HG03097 (cell line): Measurements from ENCODE around the gene MPIG6B.
"Not testable (repeated sequence)": the region's sequence is repeated elsewhere in the genome, so short reads cannot be mapped to it uniquely, and the experiment has no call there.

ENCODE experiments used
- ATAC-seq: cut with Tn5 transposase; IDR thresholded peaks from one replicate; pipeline ENCODE4 v1.9.1; 2021; ENCODE audit not compliant: unreplicated experiment, low FRiP score

The MPIG6B gene

DNA sequence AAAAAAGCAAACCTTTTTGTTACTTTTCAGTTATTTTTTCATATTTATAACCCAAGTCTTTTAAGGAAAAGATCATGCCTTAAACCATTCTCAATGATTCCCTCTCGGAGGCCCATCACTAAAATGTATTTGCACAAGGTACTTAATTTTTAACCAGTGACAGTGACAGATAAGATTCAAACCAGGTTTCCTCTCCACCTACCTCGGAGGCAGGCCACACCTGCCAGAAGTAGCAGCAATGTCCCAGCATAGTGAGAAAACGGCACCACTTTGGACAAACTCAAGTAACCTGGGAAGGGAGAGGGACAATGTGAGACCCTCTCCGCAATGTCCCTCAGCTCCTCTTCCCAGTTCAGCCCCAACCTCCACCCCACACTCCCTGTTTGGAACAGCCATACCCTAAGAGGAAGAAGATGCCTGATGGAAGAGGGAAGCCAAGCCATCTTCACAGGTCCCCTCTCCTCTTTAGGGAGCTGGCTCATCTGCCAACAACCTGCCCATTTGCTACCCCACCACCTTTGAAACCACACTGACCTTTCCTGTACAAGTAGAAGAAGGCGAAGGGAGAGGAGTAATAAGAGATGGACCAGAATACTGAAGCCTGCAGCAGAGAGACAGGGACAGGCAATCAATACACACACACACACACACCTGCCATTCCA, 22.3 kb upstream of the MPIG6B start:
- no peak for ATAC-seq

DNA sequence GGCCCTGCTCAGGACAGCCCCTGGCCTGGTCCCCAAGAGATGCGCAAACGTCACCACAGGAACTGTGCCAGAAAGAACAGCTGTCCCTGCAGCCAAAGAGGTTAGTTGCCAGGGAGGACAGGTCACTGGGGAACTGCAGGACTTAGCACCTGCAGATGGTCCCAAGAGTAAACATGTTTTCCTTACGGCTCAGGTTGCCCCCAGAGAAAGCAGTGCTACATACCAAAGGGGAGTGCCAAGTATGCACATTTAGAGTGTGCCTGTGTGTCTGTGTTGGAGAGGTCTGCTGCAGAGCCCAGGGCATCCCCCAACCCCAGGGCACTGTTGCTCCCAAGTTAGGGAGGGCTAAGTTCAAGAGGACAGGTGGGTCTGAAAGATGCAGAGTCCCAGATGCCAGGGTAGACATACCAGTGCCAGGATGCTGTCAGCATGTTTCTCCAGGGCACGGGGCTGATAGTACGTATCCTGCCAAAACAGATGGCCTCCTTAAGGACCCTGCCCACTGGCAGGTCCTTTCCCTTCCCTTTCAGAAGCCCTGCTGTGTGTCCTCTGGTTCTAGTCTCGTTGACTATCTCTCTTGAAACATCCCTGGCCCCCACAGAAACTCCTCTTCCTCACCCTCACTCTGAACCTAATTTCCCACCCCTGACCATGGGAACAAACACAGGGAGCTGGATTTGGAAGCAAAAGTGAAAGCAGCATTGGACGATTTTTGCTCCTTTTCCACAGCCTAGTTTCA, 21.3 kb upstream of the MPIG6B start:
- no peak for ATAC-seq

DNA sequence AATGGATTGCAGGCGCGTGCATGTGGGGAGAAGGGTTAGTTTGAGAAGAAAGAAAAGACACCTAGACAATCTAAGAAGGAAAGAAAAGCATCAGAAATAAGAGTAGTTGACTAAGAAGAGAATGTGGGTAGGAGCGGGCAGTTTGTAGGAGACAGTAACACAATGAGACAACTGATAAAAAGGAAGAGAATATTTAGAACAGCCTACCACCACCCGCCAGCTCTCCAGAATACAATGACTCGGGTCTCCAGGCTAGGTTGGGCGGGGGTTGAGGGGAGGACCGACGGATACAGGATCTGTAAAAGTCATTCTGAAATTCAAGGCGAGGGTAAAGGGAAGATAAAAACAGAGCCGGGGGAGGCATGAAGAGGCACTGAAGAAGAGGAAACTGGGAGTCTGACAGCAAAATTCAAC, 20.8 kb upstream of the MPIG6B start:
- ATAC-seq = no peak

DNA sequence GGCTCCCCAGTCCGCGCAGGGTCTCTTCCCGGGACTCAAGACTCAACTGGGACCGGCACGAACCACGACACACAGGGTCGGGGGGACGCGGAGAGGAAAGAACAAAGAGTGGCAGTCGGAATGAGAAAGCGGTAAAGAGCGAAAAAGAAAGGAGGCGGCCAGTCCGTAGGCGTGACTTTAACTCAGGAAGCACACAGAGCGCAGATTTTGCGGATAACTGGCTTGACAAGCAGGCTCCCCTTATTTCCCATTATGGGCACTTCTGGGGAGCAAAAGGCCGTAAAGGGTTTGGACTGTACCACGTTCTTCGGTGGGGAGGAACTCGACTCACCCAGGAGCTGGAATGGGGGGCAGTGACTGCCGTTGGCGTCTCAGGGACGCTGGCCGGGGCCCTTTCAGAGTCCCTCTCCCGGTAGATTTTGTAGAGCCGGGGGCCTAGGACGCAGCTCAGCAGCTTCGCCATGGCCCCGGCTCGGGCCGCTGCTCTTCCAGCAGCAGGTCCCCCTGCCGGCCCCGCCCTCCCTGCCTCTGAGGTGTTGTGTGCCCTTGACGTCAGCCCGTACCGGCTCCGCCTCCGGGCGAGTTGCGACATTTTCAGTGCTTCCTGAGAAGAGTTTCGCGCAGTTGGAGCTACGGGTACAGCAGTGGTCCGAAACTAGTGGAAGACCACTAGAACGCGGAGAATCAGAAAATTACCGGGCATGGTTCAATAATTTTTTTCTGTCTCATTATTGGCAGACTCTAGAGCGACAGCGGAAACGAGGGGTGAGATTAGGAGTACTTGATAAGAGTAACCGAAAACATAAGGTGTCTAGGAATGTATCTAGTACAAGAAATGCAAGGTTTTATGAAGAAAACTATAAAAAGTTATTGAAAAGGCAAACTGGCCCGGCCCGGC, 20.1 kb upstream of the MPIG6B start, which contains the start of gene ABHD16A:
ABHD16A (minus strand) TSS at position 506 of the 898 bp plus-strand sequence; CDS start at position 463, 43 bp downstream.
- peak; percentile 83 for ATAC-seq

DNA sequence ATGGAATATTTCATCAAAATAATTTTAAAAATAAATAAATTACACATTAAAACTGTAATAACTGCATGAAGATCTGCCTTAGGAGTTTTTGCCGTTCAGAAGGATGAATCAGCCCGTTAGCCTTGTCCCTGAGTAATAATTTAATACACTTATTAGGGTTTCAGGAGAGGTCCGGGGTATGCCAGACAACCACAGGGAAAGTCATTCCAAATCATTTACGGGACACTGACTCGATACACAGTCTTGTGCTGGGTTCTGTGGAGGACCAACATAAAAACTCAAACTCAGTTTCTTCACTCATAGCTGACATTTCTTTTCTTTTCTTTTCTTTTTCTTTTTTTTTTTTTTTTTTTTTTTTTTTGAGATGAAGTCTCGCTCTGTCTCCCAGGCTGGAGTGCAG, 17.2 kb upstream of the MPIG6B start:
- ATAC-seq = no peak

DNA sequence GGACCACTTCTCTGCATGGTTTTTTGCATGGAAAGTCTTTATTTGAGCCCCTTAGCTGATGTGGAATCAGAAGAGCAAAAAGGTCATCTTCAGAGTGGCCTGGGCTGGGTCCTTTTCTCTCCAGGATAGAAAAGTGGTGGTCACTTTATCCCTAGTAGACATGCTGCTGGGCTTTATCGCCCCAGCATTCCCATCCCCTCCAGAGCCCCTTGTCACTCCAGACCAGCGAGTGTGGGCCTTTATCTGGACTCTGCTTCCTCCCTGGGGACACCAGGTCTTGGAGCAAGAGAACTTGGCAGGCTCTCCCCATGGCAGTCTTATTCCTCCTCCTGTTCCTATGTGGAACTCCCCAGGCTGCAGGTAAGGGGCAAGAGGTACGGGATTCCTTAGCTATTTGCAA, 16.6 kb upstream of the MPIG6B start, which contains the start of gene LY6G6F:
LY6G6F (plus strand) TSS at position 268 of the 400 bp plus-strand sequence; CDS start at position 309, 41 bp downstream.
- no peak for ATAC-seq

DNA sequence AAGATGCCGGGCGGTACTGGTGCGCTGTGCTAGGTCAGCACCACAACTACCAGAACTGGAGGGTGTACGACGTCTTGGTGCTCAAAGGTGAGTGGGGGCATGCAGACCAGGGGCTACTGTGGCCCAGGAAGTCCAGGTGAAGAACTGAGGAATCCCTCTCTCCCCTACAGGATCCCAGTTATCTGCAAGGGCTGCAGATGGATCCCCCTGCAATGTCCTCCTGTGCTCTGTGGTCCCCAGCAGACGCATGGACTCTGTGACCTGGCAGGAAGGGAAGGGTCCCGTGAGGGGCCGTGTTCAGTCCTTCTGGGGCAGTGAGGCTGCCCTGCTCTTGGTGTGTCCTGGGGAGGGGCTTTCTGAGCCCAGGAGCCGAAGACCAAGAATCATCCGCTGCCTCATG, 15.5 kb upstream of the MPIG6B start:
- ATAC-seq = no peak

DNA sequence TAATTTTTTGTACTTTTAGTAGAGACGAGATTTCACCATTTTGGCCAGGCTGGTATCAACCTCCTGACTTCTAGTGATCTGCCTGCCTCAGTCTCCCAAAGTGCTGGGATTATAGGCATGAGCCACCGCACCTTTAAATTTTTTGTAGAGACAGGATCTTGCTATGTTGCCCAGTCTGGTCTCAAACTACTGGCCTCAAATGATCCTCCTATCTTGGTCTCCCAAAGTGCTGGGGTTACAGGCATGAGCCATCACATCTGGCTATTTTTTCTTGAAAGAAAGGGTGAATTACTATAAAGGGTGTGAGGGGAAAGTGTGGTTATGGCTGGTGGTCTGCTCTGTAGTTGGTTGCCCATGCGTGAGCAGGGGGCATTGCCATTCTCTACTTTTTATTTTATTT, 14.9 kb upstream of the MPIG6B start:
- ATAC-seq = no peak

DNA sequence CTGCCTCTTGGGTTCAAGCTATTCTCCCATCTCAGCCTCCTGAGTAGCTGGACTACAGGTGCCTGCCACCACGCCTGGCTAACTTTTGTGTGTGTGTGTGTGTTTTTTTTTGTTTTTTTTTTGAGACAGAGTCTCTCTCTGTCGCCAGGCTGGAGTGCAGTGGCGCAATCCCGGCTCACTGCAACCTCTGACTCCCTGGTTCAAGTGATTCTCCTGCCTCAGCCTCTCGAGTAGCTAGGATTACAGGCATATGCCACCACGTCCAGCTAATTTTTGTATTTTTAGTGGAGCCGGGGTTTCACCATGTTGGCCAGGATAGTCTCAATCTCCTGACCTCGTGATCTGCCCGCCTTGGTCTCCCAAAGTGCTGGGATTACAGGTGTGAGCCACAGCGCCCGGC, 14.0 kb upstream of the MPIG6B start:
- ATAC-seq = not testable (repeated sequence)

DNA sequence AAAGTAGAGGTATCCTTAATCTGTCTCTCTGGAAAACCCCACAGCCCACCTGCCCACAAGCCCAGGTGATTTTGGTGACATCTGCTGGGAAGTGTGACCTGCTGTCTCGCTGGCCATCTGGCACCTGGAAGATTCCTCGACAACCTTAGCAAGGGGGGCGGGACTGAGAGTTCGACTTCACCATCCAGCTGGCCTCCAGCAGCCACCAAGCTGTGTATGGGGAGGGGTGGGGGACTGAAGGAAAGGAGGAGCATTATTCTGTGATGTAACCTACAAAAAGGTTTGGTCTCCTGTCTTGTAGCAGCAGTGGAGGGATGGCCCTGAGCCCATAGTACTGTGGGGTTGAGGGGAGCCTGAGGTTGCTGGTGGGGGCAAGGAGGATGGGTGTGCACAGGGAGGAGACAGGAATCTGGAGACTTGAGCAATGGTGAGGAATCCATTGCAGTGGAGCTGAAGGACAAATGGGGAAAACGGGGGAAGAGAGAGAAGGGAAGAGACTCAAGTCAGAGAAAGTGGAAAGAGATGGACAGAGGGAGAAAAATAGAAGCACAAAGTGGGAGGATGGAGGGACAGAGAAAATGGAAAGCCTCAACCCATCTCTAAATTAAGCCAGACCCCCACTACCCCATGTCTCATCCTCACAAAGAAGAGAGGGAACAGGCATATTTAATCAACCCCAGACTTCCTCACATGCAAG, 12.5 kb upstream of the MPIG6B start:
- no peak for ATAC-seq

DNA sequence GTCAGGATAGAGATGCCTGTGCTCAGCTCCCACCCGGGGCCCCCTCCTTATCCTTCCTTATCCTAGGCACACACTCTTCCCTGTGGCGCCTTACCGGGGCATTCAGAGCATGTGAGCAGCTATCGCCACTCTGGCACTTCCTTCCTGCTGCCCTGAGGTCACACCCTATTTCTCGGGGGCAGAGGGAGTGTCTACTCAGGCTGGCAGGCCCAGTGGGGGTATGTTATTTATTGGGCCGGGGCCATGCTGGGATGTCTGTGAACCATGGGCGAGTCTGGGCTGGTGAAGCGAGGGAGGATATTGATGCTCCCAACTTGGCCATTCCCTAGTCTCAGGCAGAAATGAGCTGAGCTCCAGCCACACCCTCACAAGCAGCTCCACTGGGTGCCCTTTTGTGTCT, 11.9 kb upstream of the MPIG6B start:
- no peak for ATAC-seq

DNA sequence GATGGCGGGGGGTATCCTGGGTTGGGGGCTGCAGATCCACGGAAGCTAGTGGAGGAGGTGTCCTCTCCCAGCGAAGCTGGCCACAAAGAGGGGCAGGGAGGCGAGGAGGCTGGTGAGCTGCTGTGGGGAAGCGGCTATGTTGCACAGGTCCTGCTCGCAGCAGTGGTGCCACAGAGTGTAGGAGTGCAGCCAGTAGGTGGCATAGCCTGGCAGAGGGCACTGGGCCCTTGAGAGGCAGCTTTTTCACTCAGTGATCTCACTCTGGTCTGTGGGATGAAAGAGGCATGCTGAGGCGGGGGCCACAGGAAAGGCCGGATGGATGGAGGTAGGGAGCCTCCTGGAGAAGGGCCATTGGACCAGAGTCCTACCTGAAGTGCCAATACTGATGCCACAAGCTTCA, 10.9 kb upstream of the MPIG6B start:
- ATAC-seq = no peak

DNA sequence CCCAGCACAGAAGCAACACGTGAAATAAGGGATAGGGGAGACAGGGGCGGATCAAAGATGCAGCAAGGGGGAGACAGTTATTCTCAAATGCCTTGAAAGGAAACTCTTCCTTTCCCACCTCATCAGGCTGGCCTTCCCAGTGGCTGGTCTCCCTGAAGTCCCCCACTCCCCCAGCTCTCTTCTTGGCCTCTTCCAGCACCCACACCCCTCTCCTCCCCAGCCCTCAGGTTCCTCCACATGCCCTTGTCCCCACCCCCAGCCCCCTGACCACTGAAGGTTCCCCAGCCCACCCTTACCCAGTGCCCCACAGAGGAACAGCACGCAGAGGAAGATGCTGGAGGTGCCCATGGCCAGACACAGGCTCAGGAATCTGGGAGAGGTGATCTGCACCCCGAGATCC, 9.7 kb upstream of the MPIG6B start:
- no peak for ATAC-seq

DNA sequence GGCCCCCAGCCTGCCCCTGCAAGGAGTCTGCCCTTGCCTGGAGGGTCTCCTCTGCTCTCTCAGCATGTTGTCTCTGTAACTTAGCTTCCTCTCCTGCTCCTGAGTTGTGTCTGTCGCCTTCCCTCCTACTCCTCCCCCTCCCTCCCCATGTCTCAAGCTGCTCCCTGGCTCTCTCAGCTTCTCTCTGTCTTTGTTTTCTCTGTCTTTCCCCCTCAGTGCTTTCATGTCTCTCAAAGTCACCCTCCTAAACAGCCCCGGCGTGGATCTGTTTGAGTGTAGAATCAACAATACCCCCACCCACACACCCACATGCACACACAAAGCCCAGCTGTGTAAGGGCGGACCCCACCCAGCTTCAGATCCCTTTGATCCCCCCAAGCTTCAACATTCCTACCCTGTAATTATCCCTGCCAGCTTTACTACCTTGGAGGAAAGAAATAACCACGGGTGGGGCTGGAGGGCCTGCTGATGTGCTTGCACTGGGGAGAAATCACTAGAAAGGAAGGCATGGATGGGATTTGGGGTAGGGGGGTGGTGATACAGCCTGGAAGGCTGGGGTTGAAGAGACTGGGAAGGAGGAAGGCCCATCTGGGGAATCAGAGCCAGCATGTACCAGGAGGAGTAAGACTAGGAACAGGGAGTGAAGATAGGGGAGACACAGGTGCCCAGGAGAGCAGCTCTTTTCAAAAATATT, 9.0 kb upstream of the MPIG6B start:
- ATAC-seq = no peak

DNA sequence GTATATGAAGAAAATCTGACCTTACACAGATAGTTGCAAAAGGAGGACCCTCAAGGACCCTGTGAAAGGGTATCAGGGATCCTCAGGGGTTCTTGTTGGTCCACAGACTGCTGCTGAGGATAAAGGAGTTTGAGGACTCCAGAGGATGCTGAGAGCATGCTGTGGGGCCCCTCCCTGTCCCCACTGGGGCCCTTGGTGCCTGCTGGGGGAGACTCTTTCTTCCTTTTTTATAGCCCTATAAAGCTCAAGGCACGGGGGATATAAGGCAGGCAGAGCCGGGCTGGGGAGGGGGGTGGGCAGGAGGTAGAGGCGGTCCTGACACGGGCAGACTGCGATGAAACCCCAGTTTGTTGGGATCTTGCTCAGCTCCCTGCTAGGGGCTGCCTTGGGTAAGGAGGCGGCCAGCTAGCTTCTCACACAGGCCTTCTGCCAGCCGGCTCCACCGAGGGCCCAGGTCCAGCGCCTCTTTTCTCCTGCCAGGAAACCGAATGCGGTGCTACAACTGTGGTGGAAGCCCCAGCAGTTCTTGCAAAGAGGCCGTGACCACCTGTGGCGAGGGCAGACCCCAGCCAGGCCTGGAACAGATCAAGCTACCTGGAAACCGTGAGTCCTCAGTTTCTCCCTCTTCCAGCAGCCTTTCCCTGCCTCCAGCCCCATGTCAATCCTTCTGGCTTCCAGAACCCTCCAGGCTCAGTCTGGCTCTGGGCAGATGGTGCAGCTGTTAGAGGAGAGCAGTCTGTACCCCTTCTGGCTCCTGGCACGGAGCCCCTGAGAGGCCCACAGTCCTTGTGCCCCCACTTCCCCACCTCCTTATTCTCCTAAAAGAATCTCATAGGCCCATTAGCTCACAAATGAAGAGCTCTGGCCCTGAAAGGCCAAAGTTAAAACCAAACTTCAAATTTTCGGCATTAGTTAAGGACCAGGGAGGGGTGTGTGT, 7.9 kb upstream of the MPIG6B start, which contains the start of gene LY6G6D:
LY6G6D (plus strand) TSS at position 327 of the 937 bp plus-strand sequence; CDS start at position 335, 8 bp downstream.
- ATAC-seq = no peak

DNA sequence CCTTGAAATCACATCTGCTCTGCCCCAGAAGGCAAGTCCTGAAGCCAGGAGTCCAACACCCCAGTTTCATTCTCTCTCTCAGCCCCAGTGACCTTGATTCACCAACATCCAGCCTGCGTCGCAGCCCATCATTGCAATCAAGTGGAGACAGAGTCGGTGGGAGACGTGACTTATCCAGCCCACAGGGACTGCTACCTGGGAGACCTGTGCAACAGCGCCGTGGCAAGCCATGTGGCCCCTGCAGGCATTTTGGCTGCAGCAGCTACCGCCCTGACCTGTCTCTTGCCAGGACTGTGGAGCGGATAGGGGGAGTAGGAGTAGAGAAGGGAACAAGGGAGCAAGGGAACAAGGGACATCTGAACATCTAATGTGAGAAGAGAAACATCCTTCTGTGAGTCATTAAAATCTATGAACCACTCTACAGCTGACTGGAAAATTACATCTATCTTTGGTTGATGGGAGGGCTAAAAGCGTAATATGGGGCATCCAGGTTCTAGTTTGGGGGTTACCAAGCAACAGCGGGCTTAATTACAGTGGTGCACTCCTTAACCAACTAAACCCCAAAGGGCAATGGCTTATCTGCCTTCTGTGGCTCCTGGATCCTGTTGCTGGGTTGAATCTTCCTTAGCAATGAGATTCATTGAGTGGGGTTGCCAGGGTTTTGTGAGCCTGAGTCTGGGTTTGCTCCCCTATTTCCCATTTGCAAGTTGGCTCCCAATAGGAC, 5.5 kb upstream of the MPIG6B start:
- no peak for ATAC-seq

DNA sequence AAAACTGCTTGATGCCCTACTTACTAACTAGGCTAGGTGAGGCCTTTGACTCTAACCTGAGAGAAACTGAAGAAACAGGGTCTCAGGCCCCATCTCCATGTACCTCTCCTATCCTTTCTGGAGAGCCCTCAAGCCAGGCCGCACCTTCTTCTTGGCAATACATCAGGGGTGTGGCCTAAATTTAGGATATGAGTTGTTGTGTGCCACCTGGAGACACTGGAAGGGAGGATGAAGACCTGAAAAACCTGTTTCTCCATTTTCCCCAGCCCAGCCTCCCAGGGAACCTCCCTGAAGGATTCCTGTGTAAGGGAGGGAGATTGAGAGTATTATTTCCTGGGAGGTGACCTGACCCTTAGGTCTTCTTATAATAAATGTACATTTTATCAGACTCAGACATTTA, 4.9 kb upstream of the MPIG6B start:
- no peak for ATAC-seq

DNA sequence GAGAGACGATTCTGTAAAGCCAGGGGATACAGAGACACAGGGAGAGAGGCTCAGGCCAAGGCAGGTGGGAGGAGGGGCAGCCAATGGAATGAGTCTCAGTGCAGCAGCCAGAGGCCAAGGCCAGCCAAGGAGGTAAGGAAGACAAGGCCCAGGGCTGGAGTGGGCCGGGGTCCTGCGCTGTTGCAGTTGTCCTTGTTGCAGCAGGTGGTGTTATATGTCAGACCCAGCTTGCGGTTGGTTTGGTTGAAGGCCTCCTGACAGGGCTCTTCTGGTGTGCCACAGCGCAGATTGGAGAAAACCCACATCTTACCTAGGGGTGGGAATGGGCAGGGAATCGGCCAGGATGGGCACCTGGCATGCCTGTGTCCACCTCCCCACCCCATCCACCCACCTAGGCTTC, 4.2 kb upstream of the MPIG6B start:
- ATAC-seq = no peak
